Thyroid gland (tissue), 4 donors: ENCODE measurements around the gene IQSEC3. TPM values are rescaled to one million over a fixed set of nuclear protein-coding genes. Genes with fewer than 3 reads are reported as not detected.

Experiments
- DNase-seq, 2 donors: peaks; one replicate each; pipeline ENCODE4 v3.0.0-alpha.2; 2019
- H3K27ac ChIP-seq, 3 donors: fragments of 200-600 bp; sonication (generic); 1 replicate in 2 of 3; 2 replicates in 1 of 3; pipeline ENCODE4 v1.5.1; 2016 to 2019; ENCODE audit warnings: mild to moderate bottlenecking in 1 of 3, moderate library complexity in 1 of 3
- H3K27me3 ChIP-seq: fragments of 200-600 bp; sonication (generic); one replicate; pipeline ENCODE4 v1.5.1; 2019
- H3K36me3 ChIP-seq, 2 donors: fragments of 200-600 bp; sonication (generic); one replicate each; pipeline ENCODE4 v1.5.1; 2016 to 2019
- H3K4me1 ChIP-seq, 2 donors: fragments of 200-600 bp; sonication (generic); one replicate each; pipeline ENCODE4 v1.5.1; 2017 to 2019
- H3K4me3 ChIP-seq, 3 donors: fragments of 200-600 bp; sonication (generic); replicated peaks in 1 of 3; 1 replicate in 2 of 3; 2 replicates in 1 of 3; pipeline ENCODE4 v1.5.1; 2016; ENCODE audit warnings: mild to moderate bottlenecking in 1 of 3
- H3K9me3 ChIP-seq: fragments of 200-600 bp; sonication (generic); one replicate; pipeline ENCODE4 v1.5.1; 2017
- CTCF ChIP-seq, 6 experiments: fragments of 200-600 bp in 3 of 6; fragments of 450-650 bp in 3 of 6; sonication (generic) in 3 of 6; IDR thresholded peaks; one replicate each; pipeline ENCODE4 v1.5.1; 2016 to 2019; ENCODE audit warnings: antibody characterized with exemption in 6 of 6, mild to moderate bottlenecking in 2 of 6, inconsistent platforms in 1 of 6, moderate library complexity in 1 of 6
- POLR2A ChIP-seq, 2 donors: fragments of 450-650 bp; IDR thresholded peaks; one replicate each; pipeline ENCODE4 v1.6.1; 2017; ENCODE audit warnings: antibody characterized with exemption in 2 of 2, mild to moderate bottlenecking in 2 of 2, moderate library complexity in 1 of 2
- WGBS, 2 donors: methylation state at CpG; one replicate each; pipeline ENCODE4 v1.1.5; 2017; 5-methylcytosine and 5-hydroxymethylcytosine counted together
- intact Hi-C: fragments of 100-400 bp; cut with DNase I; formaldehyde crosslinking; loops from one replicate; pipeline ENCODE4 v1.15.1; 2023
- total RNA-seq, 4 donors: library from RNA; depleted of rRNA; stranded (reverse); fragments of >200 nt; gene quantifications; one replicate each; pipeline ENCODE4 v1.2.3, GENCODE V29; 2016

The IQSEC3 gene
- total RNA-seq, 4 donors from 2014 or later, result 0.27 to 1.3 (median 1.0) TPM

- no peak overlapping the region for H3K27ac ChIP-seq
- TF ChIP-seq CTCF (IDR thresholded peaks at IDR 0.05), result no peak
- no peak for TF ChIP-seq POLR2A (IDR thresholded peaks at IDR 0.05)
- H3K36me3 ChIP-seq, result no peaks in the 10 kb centered on the region
- H3K4me1 ChIP-seq, result peaks cover 9 to 24% of the 10 kb centered on the region in 2 donors
- no peaks in the 10 kb centered on the region for H3K9me3 ChIP-seq
- H3K27me3 ChIP-seq, result no peaks in the 10 kb centered on the region
- DNase-seq, result no peak
- intact Hi-C loops, result no loop called here
- WGBS, 2 donors, result 77 to 78% methylated on average over 6 of the region's 6 CpGs
- no peak overlapping the region for H3K4me3 ChIP-seq
Observed at GRCh38 chr12:189622-189962, 123.0 kb downstream of the IQSEC3 start.

- no peak for DNase-seq
- no peak overlapping the region for H3K4me3 ChIP-seq
- WGBS, 2 donors, result 90 to 91% methylated on average over 5 to 8 of the region's 8 CpGs
- no peaks in the 10 kb centered on the region for H3K9me3 ChIP-seq
- H3K27me3 ChIP-seq, result no peaks in the 10 kb centered on the region
- TF ChIP-seq CTCF (IDR thresholded peaks at IDR 0.05) (no peak), POLR2A (IDR thresholded peaks at IDR 0.05) (no peak)
- H3K4me1 ChIP-seq, result peaks cover 9 to 24% of the 10 kb centered on the region in 2 donors
- no peak overlapping the region for H3K27ac ChIP-seq
- no peaks in the 10 kb centered on the region for H3K36me3 ChIP-seq
- intact Hi-C loops, result no loop called here
Observed at GRCh38 chr12:190881-191280, 124.3 kb downstream of the IQSEC3 start.

- no peaks in the 10 kb centered on the region for H3K36me3 ChIP-seq
- H3K27me3 ChIP-seq, result no peaks in the 10 kb centered on the region
- TF ChIP-seq CTCF (IDR thresholded peaks at IDR 0.05) (no peak), POLR2A (IDR thresholded peaks at IDR 0.05) (no peak)
- no peaks in the 10 kb centered on the region for H3K9me3 ChIP-seq
- no peak overlapping the region for H3K27ac ChIP-seq
- H3K4me1 ChIP-seq, result peaks cover 9 to 24% of the 10 kb centered on the region in 2 donors
- DNase-seq, result no peak
- intact Hi-C loops, result no loop called here
- no peak overlapping the region for H3K4me3 ChIP-seq
- WGBS, 2 donors, result 85 to 86% methylated on average over 3 of the region's 3 CpGs
Observed at GRCh38 chr12:191541-191940, 125.0 kb downstream of the IQSEC3 start.

GRCh38 chr12:193261-193660 lies 126.7 kb downstream of the IQSEC3 start:
- Histone ChIP-seq H3K4me1 (peaks cover 9 to 25% of the 10 kb centered on the region in 2 donors), H3K36me3 (no peaks in the 10 kb centered on the region), H3K4me3 (no peak overlapping the region), H3K9me3 (no peaks in the 10 kb centered on the region), H3K27me3 (no peaks in the 10 kb centered on the region), H3K27ac (no peak overlapping the region)
- peak in 1 of 2 donors; percentile 47 for DNase-seq
- TF ChIP-seq POLR2A (IDR thresholded peaks at IDR 0.05), result no peak
- intact Hi-C loops, result no loop called here
- 24 to 43% methylated on average over 5 to 10 of the region's 10 CpGs for WGBS, 2 donors

GRCh38 chr12:194276-194675 lies 127.7 kb downstream of the IQSEC3 start:
- H3K4me1 ChIP-seq, result peaks cover 4 to 30% of the 10 kb centered on the region in 2 donors
- no peaks in the 10 kb centered on the region for H3K9me3 ChIP-seq
- TF ChIP-seq POLR2A (IDR thresholded peaks at IDR 0.05) (no peak), CTCF (IDR thresholded peaks at IDR 0.05) (no peak)
- H3K27me3 ChIP-seq, result no peaks in the 10 kb centered on the region
- WGBS, 2 donors, result 79 to 88% methylated on average over 7 of the region's 7 CpGs
- intact Hi-C loops, result no loop called here
- H3K36me3 ChIP-seq, result no peaks in the 10 kb centered on the region
- no peak for DNase-seq
- no peak overlapping the region for H3K27ac ChIP-seq
- no peak overlapping the region for H3K4me3 ChIP-seq

- no peaks in the 10 kb centered on the region for H3K27me3 ChIP-seq
- H3K4me1 ChIP-seq, result peaks cover 0 to 27% of the 10 kb centered on the region in 2 donors
- intact Hi-C loops, result no loop called here
- H3K36me3 ChIP-seq, result no peaks in the 10 kb centered on the region
- DNase-seq, result no peak
- 75 to 83% methylated on average over 1 to 5 of the region's 5 CpGs for WGBS, 2 donors
- no peaks in the 10 kb centered on the region for H3K9me3 ChIP-seq
- no peak overlapping the region for H3K4me3 ChIP-seq
- H3K27ac ChIP-seq, result no peak overlapping the region
- no peak for TF ChIP-seq CTCF (IDR thresholded peaks at IDR 0.05)
- TF ChIP-seq POLR2A (IDR thresholded peaks at IDR 0.05), result no peak
Observed at GRCh38 chr12:195156-195555, 128.6 kb downstream of the IQSEC3 start.
